CD14-positive monocyte (primary cell): ENCODE measurements around the gene SRRD. TPM values are rescaled to one million over a fixed set of nuclear protein-coding genes. Genes with fewer than 3 reads are reported as not detected.

Experiments used
- DNase-seq, 3 donors: peaks; one replicate each; pipeline ENCODE4 v3.0.0-alpha.2; 2011 to 2022
- H2AFZ ChIP-seq: 2 replicates; pipeline ENCODE4 v1.6.0; 2012; ENCODE audit warnings: mild to moderate bottlenecking, low read depth, low read length, inconsistent platforms; ENCODE audit not compliant: insufficient read depth, poor library complexity, severe bottlenecking
- H3K27ac ChIP-seq, 2 donors: 1 replicate in 1 of 2; 2 replicates in 1 of 2; pipeline ENCODE4 v1.5.1; 2012 to 2013; ENCODE audit warnings: low read length in 2 of 2, control low read depth in 1 of 2, inconsistent platforms in 1 of 2, low read depth in 1 of 2, mild to moderate bottlenecking in 1 of 2
- H3K27me3 ChIP-seq, 2 donors: one replicate each; pipeline versions ENCODE4 v1.6.0 to v1.6.1; 2011 to 2013; ENCODE audit warnings: low read length in 2 of 2; ENCODE audit not compliant: control insufficient read depth in 2 of 2, insufficient read depth in 2 of 2
- H3K36me3 ChIP-seq, 2 donors: replicated peaks in 1 of 2; 1 replicate in 1 of 2; 2 replicates in 1 of 2; pipeline versions ENCODE4 v1.5.1 to v1.6.1; 2012 to 2013; ENCODE audit warnings: low read length in 2 of 2, control low read depth in 1 of 2, inconsistent platforms in 1 of 2, mild to moderate bottlenecking in 1 of 2; ENCODE audit not compliant: insufficient read depth in 2 of 2, control insufficient read depth in 1 of 2
- H3K4me1 ChIP-seq, 2 donors: 1 replicate in 1 of 2; 2 replicates in 1 of 2; pipeline versions ENCODE4 v1.5.1 to v1.6.1; 2012 to 2013; ENCODE audit warnings: low read length in 2 of 2, control low read depth in 1 of 2, inconsistent platforms in 1 of 2, mild to moderate bottlenecking in 1 of 2, moderate library complexity in 1 of 2; ENCODE audit not compliant: insufficient read depth in 2 of 2, control insufficient read depth in 1 of 2
- H3K4me2 ChIP-seq: replicated peaks from 2 replicates; pipeline ENCODE3; 2012; ENCODE audit warnings: low read length, moderate library complexity, mild to moderate bottlenecking; ENCODE audit not compliant: poor library complexity, severe bottlenecking; ENCODE audit errors: extremely low read depth
- H3K4me3 ChIP-seq, 3 experiments: fragments of 200-600 bp in 1 of 3; sonication (generic) in 1 of 3; replicated peaks in 1 of 3; 1 replicate in 2 of 3; 2 replicates in 1 of 3; pipeline ENCODE4 v1.5.1; 2011 to 2013; ENCODE audit warnings: low read length in 3 of 3, mild to moderate bottlenecking in 3 of 3, control low read depth in 2 of 3, low read depth in 2 of 3, inconsistent platforms in 1 of 3, moderate library complexity in 1 of 3
- H3K79me2 ChIP-seq: 2 replicates; pipeline ENCODE4 v1.6.0; 2012; ENCODE audit warnings: mild to moderate bottlenecking, control low read depth, inconsistent platforms, low read length, moderate library complexity; ENCODE audit not compliant: insufficient read depth
- H3K9ac ChIP-seq: 2 replicates; pipeline ENCODE4 v1.6.0; 2017; ENCODE audit warnings: low read length, mild to moderate bottlenecking; ENCODE audit not compliant: insufficient read depth, poor library complexity, severe bottlenecking
- H3K9me3 ChIP-seq, 2 donors: replicated peaks in 1 of 2; 1 replicate in 1 of 2; 2 replicates in 1 of 2; pipeline versions ENCODE4 v1.5.1 to v1.6.1; 2012 to 2013; ENCODE audit warnings: low read length in 2 of 2, control low read depth in 1 of 2; ENCODE audit not compliant: control insufficient read depth in 1 of 2, insufficient read depth in 1 of 2
- H4K20me1 ChIP-seq: 2 replicates; pipeline ENCODE4 v1.6.0; 2012; ENCODE audit warnings: mild to moderate bottlenecking, low read length, control low read depth, moderate library complexity; ENCODE audit not compliant: insufficient read depth
- H3K27ac Mint-ChIP-seq, 7 donors: one replicate each; pipeline ENCODE4 v1.8.0; 2020; ENCODE audit warnings: mild to moderate bottlenecking in 7 of 7, mixed read lengths in 7 of 7, moderate library complexity in 6 of 7, inconsistent platforms in 2 of 7
- H3K27me3 Mint-ChIP-seq, 3 donors: one replicate each; pipeline ENCODE4 v1.8.0; 2021 to 2022; ENCODE audit warnings: low read depth in 3 of 3, mild to moderate bottlenecking in 3 of 3, mixed read lengths in 3 of 3, moderate library complexity in 3 of 3, inconsistent platforms in 1 of 3
- H3K36me3 Mint-ChIP-seq, 2 donors: one replicate each; pipeline ENCODE4 v1.8.0; 2020; ENCODE audit warnings: mixed read lengths in 2 of 2, inconsistent platforms in 1 of 2, mild to moderate bottlenecking in 1 of 2
- H3K4me1 Mint-ChIP-seq: one replicate; pipeline ENCODE4 v1.8.0; 2020; ENCODE audit warnings: mild to moderate bottlenecking, mixed read lengths
- H3K4me3 Mint-ChIP-seq, 2 donors: one replicate each; pipeline ENCODE4 v1.8.0; 2020; ENCODE audit warnings: mild to moderate bottlenecking in 2 of 2, mixed read lengths in 2 of 2, moderate library complexity in 1 of 2
- H3K9me3 Mint-ChIP-seq, 7 donors: one replicate each; pipeline ENCODE4 v1.8.0; 2020 to 2022; ENCODE audit warnings: mixed read lengths in 7 of 7, mild to moderate bottlenecking in 6 of 7, moderate library complexity in 6 of 7, inconsistent platforms in 2 of 7
- WGBS: methylation state at CpG from one replicate; pipeline ENCODE4 v1.1.5; 2013; ENCODE audit warnings: missing lambda C conversion rate; ENCODE audit not compliant: insufficient coverage; 5-methylcytosine and 5-hydroxymethylcytosine counted together
- intact Hi-C, 2 donors: fragments of 100-400 bp; cut with micrococcal nuclease; formaldehyde crosslinking; loops; one replicate each; pipeline versions ENCODE4 v1.15.0 to v1.15.1; 2023
- polyA plus RNA-seq, 3 donors: library from polyadenylated mRNA; depleted of rRNA in 1 of 3; unstranded in 2 of 3; stranded (reverse) in 1 of 3; fragments of 300-500 nt in 2 of 3; fragments of >200 nt in 1 of 3; fragmentation: Illumina TruSeq in 2 of 3; gene quantifications; 1 replicate in 2 of 3; 2 replicates in 1 of 3; pipeline ENCODE4 v1.2.3, GENCODE V29; 2012 to 2021
- TF ChIP-seq, protein P1 (sequence below): fragments of 200-600 bp; IDR thresholded peaks from one replicate; pipeline ENCODE4 v1.8.0; 2022; ENCODE audit warnings: antibody characterized with exemption, mild to moderate bottlenecking

The SRRD gene
- polyA plus RNA-seq, 3 donors = 3.7 to 15.0 (median 10.0) TPM

DNA sequence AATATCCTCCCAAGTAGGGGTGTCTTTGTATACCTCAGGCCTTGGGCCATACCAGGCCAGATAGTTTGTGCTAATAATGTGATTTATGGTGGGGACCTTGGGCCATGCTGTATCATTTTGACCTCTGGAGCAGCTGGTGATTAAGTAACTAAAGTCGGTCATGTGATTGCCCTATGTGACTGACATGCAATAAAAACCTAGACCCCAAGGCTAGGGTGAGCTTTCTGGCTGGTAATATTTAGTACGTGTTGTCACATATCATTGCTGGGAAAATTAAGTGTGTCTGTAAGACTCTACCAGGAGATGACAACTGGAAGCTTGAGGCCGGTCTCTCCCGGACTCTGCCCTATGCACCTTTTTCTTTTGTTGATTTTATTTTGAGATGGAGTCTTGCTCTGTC lies 41.2 kb downstream of the SRRD start:
- Mint-ChIP-seq H3K4me3 (no peak overlapping the region), H3K27me3 (peaks cover 0 to 2% (median 0%) of the 10 kb centered on the region in 3 donors), H3K4me1 (peaks cover 11% of the 10 kb centered on the region), H3K36me3 (peaks cover 56 to 72% of the 10 kb centered on the region in 2 donors), H3K9me3 (no peaks in the 10 kb centered on the region), H3K27ac (peak overlapping the region in 1 of 7 donors; percentile 70)
- Histone ChIP-seq H3K36me3 (peaks cover 43 to 71% of the 10 kb centered on the region in 2 donors), H3K4me3 (no peak overlapping the region), H3K4me1 (peaks cover 8% of the 10 kb centered on the region in 2 donors), H3K27ac (no peak overlapping the region), H3K4me2 (no peak overlapping the region), H3K9me3 (no peaks in the 10 kb centered on the region), H3K79me2 (no peaks in the 10 kb centered on the region), H4K20me1 (no peaks in the 10 kb centered on the region), H3K9ac (no peak overlapping the region), H2AFZ (no peak overlapping the region), H3K27me3 (no peaks in the 10 kb centered on the region)
- 100% methylated on average over 3 of the region's 4 CpGs for WGBS
- intact Hi-C loops = no loop called here
- no peak for DNase-seq
- TF ChIP-seq, protein P1, sequence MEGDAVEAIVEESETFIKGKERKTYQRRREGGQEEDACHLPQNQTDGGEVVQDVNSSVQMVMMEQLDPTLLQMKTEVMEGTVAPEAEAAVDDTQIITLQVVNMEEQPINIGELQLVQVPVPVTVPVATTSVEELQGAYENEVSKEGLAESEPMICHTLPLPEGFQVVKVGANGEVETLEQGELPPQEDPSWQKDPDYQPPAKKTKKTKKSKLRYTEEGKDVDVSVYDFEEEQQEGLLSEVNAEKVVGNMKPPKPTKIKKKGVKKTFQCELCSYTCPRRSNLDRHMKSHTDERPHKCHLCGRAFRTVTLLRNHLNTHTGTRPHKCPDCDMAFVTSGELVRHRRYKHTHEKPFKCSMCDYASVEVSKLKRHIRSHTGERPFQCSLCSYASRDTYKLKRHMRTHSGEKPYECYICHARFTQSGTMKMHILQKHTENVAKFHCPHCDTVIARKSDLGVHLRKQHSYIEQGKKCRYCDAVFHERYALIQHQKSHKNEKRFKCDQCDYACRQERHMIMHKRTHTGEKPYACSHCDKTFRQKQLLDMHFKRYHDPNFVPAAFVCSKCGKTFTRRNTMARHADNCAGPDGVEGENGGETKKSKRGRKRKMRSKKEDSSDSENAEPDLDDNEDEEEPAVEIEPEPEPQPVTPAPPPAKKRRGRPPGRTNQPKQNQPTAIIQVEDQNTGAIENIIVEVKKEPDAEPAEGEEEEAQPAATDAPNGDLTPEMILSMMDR = no peak

DNA sequence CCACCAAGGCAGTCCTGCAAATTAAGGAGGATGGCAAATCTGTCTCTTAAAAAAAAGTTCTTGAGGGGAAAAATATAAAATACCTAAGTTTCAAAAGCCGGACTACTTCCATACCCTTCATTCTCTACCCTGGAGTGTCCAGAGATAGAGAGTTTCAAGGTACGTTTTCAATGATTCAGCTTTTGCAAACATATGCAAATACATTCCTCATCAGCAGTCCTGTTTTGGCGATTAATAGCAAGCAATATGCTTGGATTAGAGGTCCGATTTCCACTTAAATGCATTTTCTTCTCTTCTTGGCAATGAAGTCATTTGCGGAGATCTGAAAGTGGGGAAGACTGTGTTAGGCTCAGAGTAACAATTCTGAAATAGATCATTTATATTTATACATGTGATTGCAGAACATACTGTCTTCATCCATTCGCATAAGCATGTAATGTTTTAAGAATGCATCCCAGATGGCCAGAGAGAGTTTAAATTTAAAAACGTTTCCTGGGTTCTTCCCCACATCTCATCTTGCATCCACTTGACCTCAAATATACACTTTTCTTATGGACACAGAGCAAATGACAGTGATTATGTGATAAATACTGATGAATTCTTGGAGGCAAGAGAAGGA lies 42.4 kb downstream of the SRRD start:
- Histone ChIP-seq H3K4me1 (peaks cover 11 to 12% of the 10 kb centered on the region in 2 donors), H3K9me3 (no peaks in the 10 kb centered on the region), H3K9ac (no peak overlapping the region), H3K4me2 (no peak overlapping the region), H3K27ac (no peak overlapping the region), H2AFZ (no peak overlapping the region), H3K4me3 (no peak overlapping the region), H3K79me2 (no peaks in the 10 kb centered on the region), H4K20me1 (no peaks in the 10 kb centered on the region), H3K27me3 (no peaks in the 10 kb centered on the region), H3K36me3 (peaks cover 52 to 82% of the 10 kb centered on the region in 2 donors)
- H3K36me3 Mint-ChIP-seq = peaks cover 65 to 84% of the 10 kb centered on the region in 2 donors
- TF ChIP-seq, protein P1 = no peak
- H3K9me3 Mint-ChIP-seq = peaks cover 0 to 2% (median 0%) of the 10 kb centered on the region in 7 donors
- H3K4me1 Mint-ChIP-seq = peaks cover 17% of the 10 kb centered on the region
- intact Hi-C loops = no loop called here
- WGBS = no CpG with 5 or more reads among the region's 7 CpGs
- no peak for DNase-seq
- peaks cover 0 to 2% (median 0%) of the 10 kb centered on the region in 3 donors for H3K27me3 Mint-ChIP-seq
- H3K27ac Mint-ChIP-seq = peak overlapping the region in 4 of 7 donors; percentile 18 to 63 (median 24)
- no peak overlapping the region for H3K4me3 Mint-ChIP-seq
